Liver (tissue), 9 donors: ENCODE results near the gene FOLR3. TPM values are rescaled to one million over a fixed set of nuclear protein-coding genes. Genes with fewer than 3 reads are reported as not detected.

Source experiments
- DNase-seq: peaks from one replicate; pipeline ENCODE4 v3.0.0-alpha.2; 2017; ENCODE audit warnings: low spot score
- H3K27ac ChIP-seq, 2 donors: one replicate each; pipeline ENCODE4 v1.7.0; 2013; ENCODE audit warnings: inconsistent platforms in 2 of 2, low read length in 2 of 2, control low read depth in 1 of 2, low read depth in 1 of 2, mild to moderate bottlenecking in 1 of 2
- H3K27me3 ChIP-seq, 4 donors: one replicate each; pipeline versions ENCODE4 v1.6.1 to v1.7.0; 2013; ENCODE audit warnings: low read length in 3 of 4, inconsistent platforms in 1 of 4, mild to moderate bottlenecking in 1 of 4, moderate library complexity in 1 of 4; ENCODE audit not compliant: control insufficient read depth in 4 of 4, insufficient read depth in 4 of 4
- H3K36me3 ChIP-seq, 4 donors: one replicate each; pipeline versions ENCODE4 v1.6.1 to v1.7.0; 2013; ENCODE audit warnings: low read length in 3 of 4, mild to moderate bottlenecking in 3 of 4, low read depth in 1 of 4, moderate library complexity in 1 of 4; ENCODE audit not compliant: control insufficient read depth in 4 of 4, insufficient read depth in 3 of 4
- H3K4me1 ChIP-seq, 4 donors: one replicate each; pipeline versions ENCODE4 v1.6.1 to v1.7.0; 2013; ENCODE audit warnings: low read length in 3 of 4, mild to moderate bottlenecking in 3 of 4, moderate library complexity in 1 of 4; ENCODE audit not compliant: control insufficient read depth in 4 of 4, insufficient read depth in 4 of 4
- H3K4me3 ChIP-seq, 3 donors: one replicate each; pipeline versions ENCODE4 v1.6.1 to v1.7.0; 2013; ENCODE audit warnings: low read length in 3 of 3, control low read depth in 1 of 3, low read depth in 1 of 3, mild to moderate bottlenecking in 1 of 3
- H3K9ac ChIP-seq, 2 donors: one replicate each; pipeline ENCODE4 v1.7.0; 2013; ENCODE audit warnings: low read length in 2 of 2, mild to moderate bottlenecking in 2 of 2, moderate library complexity in 2 of 2, control low read depth in 1 of 2, low read depth in 1 of 2
- H3K9me3 ChIP-seq, 4 donors: one replicate each; pipeline versions ENCODE4 v1.6.1 to v1.7.0; 2013; ENCODE audit warnings: low read length in 3 of 4; ENCODE audit not compliant: control insufficient read depth in 4 of 4
- CTCF ChIP-seq: fragments of 150-350 bp; IDR thresholded peaks from 2 replicates; pipeline ENCODE4 v1.5.1; 2017; ENCODE audit warnings: improper control_type of control experiment, low read depth, low read length; ENCODE audit not compliant: missing input control
- EGR1 ChIP-seq, 2 donors: IDR thresholded peaks; 2 replicates each; pipeline ENCODE4 v1.6.1; 2016 to 2018; ENCODE audit warnings: antibody characterized with exemption in 2 of 2, low read depth in 2 of 2
- FOXA1 ChIP-seq: IDR thresholded peaks from 2 replicates; pipeline ENCODE4 v1.6.1; 2016; ENCODE audit warnings: antibody characterized with exemption
- GABPA ChIP-seq, 2 donors: IDR thresholded peaks in 1 of 2; conservative IDR thresholded peaks in 1 of 2; 2 replicates each; pipeline ENCODE4 v1.6.1; 2016; ENCODE audit warnings: antibody characterized with exemption in 2 of 2, mild to moderate bottlenecking in 1 of 2, moderate library complexity in 1 of 2
- HNF4A ChIP-seq, 2 donors: conservative IDR thresholded peaks; 2 replicates each; pipeline ENCODE4 v1.6.1; 2016; ENCODE audit warnings: antibody characterized with exemption in 2 of 2, mild to moderate bottlenecking in 2 of 2
- MAX ChIP-seq: IDR thresholded peaks from 2 replicates; pipeline ENCODE4 v1.6.1; 2016; ENCODE audit warnings: antibody characterized with exemption
- NR2F2 ChIP-seq: IDR thresholded peaks from 2 replicates; pipeline ENCODE4 v1.6.1; 2016; ENCODE audit warnings: antibody characterized with exemption
- REST ChIP-seq: IDR thresholded peaks from 2 replicates; pipeline ENCODE4 v1.6.1; 2016; ENCODE audit warnings: antibody characterized with exemption, mild to moderate bottlenecking
- RXRA ChIP-seq, 2 donors: IDR thresholded peaks; 2 replicates each; pipeline ENCODE4 v1.6.1; 2017 to 2018; ENCODE audit warnings: antibody characterized with exemption in 2 of 2, mild to moderate bottlenecking in 1 of 2
- SP1 ChIP-seq: IDR thresholded peaks from 2 replicates; pipeline ENCODE4 v1.6.1; 2018; ENCODE audit warnings: antibody characterized with exemption, mild to moderate bottlenecking
- TAF1 ChIP-seq: conservative IDR thresholded peaks from 2 replicates; pipeline ENCODE4 v1.6.1; 2016; ENCODE audit warnings: antibody characterized with exemption, mild to moderate bottlenecking
- ZBTB33 ChIP-seq: IDR thresholded peaks from 2 replicates; pipeline ENCODE4 v1.6.1; 2016; ENCODE audit warnings: antibody characterized with exemption
- WGBS: extraction: QIAGEN DNeasy Blood & Tissue Kit; methylation state at CpG from one replicate; pipeline ENCODE4 v1.1.7; 2013; 5-methylcytosine and 5-hydroxymethylcytosine counted together
- polyA plus RNA-seq, 2 donors: library from polyadenylated mRNA; stranded (reverse) in 1 of 2; unstranded in 1 of 2; fragments of 200-250 nt in 1 of 2; fragments of >200 nt in 1 of 2; fragmentation: Nextera tagmentation in 1 of 2; extraction: Ambion mirVana in 1 of 2; gene quantifications; one replicate each; pipeline versions ENCODE4 v1.2.1 to v1.2.3, GENCODE V29; 2013 to 2015
- total RNA-seq, 2 donors: library from RNA; depleted of rRNA; stranded (reverse); fragments of >200 nt; gene quantifications; one replicate each; pipeline ENCODE4 v1.2.3, GENCODE V29; 2014
- donor health status: healthy.
- donor health status: healthy.
- donor health status: healthy.
- donor health status: healthy.
- donor health status: healthy.

The FOLR3 gene
- total and polyA plus RNA-seq, 4 donors = 0.31 to 2.1 (median 0.86) TPM; not detected in 1

- TF ChIP-seq HNF4A (conservative IDR thresholded peaks at IDR 0.05) = no peak
- TF ChIP-seq TAF1 = no peak
- TF ChIP-seq EGR1 (IDR thresholded peaks at IDR 0.05; ENCODE audit: low read depth in 2 of 2) = no peak
- no peak for TF ChIP-seq FOXA1
- no peak for TF ChIP-seq MAX
- no peak for TF ChIP-seq GABPA (IDR thresholded peaks at IDR 0.05 in 1 of 2, conservative IDR thresholded peaks at IDR 0.05 in 1 of 2)
- no peak for TF ChIP-seq RXRA (IDR thresholded peaks at IDR 0.05)
- TF ChIP-seq REST = no peak
- TF ChIP-seq CTCF = no peak
- no peak for TF ChIP-seq SP1
- TF ChIP-seq ZBTB33 = no peak
- H3K36me3 ChIP-seq = no peaks in the 10 kb centered on the region
Measured at GRCh38 chr11:72144807-72145565, 9.5 kb downstream of the FOLR3 start.

GRCh38 chr11:72146625-72147024, 11.1 kb downstream of the FOLR3 start:
- H3K9ac ChIP-seq = no peak overlapping the region
- no peak for DNase-seq
- no peaks in the 10 kb centered on the region for H3K4me1 ChIP-seq
- H3K4me3 ChIP-seq = no peak overlapping the region
- H3K9me3 ChIP-seq = no peaks in the 10 kb centered on the region
- H3K36me3 ChIP-seq = no peaks in the 10 kb centered on the region
- TF ChIP-seq NR2F2 = no peak
- no peak for TF ChIP-seq CTCF
- TF ChIP-seq GABPA (IDR thresholded peaks at IDR 0.05 in 1 of 2, conservative IDR thresholded peaks at IDR 0.05 in 1 of 2) = no peak
- no peak for TF ChIP-seq EGR1 (IDR thresholded peaks at IDR 0.05; ENCODE audit: low read depth in 2 of 2)
- TF ChIP-seq HNF4A (conservative IDR thresholded peaks at IDR 0.05) = no peak
- no peak for TF ChIP-seq TAF1
- WGBS = 38% methylated on average over 2 of the region's 2 CpGs
- no peak overlapping the region for H3K27ac ChIP-seq
- no peaks in the 10 kb centered on the region for H3K27me3 ChIP-seq

More at GRCh38 chr11:72144807-72145565, 9.5 kb downstream of the FOLR3 start:
- H3K9ac ChIP-seq = no peak overlapping the region
- no peak overlapping the region for H3K4me3 ChIP-seq
- H3K27me3 ChIP-seq = no peaks in the 10 kb centered on the region
- H3K27ac ChIP-seq = no peak overlapping the region
- WGBS = 89% methylated on average over 4 of the region's 4 CpGs
- H3K4me1 ChIP-seq = no peaks in the 10 kb centered on the region
- H3K9me3 ChIP-seq = no peaks in the 10 kb centered on the region
- DNase-seq = no peak
